GM18502 (cell line): ENCODE measurements around the gene THRA.

ENCODE experiments used
- ATAC-seq: cut with Tn5 transposase; IDR thresholded peaks from one replicate; pipeline ENCODE4 v1.9.1; 2021; ENCODE audit warnings: mild to moderate bottlenecking; ENCODE audit not compliant: unreplicated experiment, poor library complexity

The THRA gene

DNA sequence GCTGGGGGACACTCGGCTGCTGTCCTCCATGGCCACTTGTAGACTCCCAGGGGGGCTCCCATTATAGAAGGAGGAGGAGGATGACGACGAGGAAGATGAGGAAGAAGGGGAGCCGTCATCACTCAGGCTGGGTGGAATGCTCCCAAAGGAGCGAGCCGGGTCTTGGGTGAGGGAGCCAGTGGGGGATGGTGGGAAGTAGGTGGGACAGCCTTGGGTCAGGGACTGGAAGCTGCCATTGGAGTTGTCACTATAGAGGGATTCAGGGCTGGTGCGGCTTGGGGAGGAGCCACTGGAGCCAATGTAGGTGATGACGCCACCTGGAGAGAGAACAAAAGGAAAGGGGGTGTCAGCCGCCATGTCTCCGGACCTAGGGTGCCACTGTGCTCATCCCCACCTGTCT, 34.3 kb downstream of the THRA start:
- no peak for ATAC-seq

DNA sequence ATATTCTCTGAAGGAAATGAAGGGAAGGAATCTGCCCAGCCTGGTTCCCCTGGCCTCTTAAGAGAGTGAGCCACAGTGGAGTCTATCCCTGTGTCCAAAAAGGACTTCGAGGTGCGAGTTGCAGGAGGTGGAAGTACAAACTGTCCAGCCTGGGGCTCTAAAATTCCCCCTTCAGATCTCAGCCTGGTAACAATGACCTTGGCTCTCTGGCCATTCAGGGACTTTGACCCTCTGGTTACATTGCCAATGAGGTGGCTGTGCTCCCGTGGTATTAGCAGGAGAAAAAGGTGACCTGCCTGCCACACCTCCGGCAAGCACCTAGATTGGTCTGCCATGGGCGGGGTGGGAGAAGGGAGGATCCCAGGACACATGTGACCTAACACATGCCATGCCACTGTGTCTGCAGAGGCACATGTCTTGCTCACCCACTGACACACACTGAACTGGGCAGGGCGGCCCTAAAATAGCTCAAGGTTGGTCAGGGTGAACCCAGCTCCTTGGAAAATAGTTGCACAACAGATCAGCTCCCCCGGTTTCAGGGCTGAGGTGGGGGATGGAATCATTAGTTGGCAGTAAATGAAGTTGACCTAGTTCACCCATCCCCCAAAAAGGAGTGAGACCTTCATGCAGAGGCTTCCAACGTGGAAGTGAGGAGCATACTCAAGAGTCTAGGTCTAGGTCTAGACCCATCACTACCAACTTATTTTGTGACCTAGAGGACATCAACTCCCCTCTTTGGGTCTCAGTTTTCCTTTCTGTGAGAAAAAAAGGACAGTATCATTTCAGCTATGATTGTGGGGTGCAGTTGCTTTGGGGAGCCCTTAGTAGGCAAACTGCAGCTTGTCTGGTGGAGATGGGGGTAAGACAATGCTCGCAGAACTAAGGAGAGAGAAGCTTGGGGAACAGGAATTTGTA, 35.4 kb downstream of the THRA start:
- no peak for ATAC-seq

GRCh38 chr17:40098846-40099618, 36.3 kb downstream of the THRA start:
- peak; percentile 59 for ATAC-seq

DNA sequence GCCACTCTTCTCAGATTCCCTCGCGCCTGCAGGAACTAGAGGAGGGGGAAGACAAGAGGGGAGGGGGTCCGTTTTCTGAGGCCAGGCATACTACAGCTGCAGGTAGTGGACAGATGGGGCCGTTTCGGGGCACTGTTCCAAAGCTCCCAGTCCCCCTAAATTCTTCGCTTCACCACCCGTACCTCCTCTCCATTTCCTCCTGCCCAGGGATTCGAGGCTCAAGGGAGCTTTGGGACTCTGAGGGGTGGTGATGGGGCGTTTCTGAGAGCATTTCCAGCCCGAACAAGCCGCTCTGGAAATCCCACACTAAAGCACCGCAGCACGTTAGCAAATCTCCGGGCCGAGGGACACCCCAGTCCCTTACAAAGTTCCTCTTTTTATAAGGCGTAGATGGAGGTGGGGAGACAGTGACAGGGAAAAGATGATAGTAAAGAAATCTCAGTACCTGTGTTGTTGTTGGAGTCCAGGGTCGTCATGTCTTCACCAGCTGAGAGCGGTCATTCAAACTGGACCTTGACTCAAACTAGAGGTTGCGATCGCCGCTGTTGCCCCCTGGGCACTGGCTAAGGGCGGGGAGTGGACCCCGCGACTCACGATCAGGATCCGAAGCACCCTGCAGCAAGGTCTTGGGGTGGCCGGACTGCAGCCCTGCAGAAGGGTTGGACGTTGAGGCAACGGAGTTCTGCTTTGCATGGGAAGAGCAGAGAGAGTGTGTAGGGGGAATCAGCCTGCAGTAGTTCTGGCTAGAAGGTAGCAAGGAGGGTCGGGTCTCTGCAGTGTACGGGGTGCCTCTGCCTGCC, 37.1 kb downstream of the THRA start:
- ATAC-seq, result no peak

GRCh38 chr17:40100419-40100668, 37.6 kb downstream of the THRA start, which contains the start of gene NR1D1:
TSS of gene NR1D1 (minus strand) at chr17:40100589. CDS start at chr17:40100094, 495 bp downstream.
- ATAC-seq, result no peak

GRCh38 chr17:40100669-40101366, 38.1 kb downstream of the THRA start:
- peak; percentile 33 for ATAC-seq

DNA sequence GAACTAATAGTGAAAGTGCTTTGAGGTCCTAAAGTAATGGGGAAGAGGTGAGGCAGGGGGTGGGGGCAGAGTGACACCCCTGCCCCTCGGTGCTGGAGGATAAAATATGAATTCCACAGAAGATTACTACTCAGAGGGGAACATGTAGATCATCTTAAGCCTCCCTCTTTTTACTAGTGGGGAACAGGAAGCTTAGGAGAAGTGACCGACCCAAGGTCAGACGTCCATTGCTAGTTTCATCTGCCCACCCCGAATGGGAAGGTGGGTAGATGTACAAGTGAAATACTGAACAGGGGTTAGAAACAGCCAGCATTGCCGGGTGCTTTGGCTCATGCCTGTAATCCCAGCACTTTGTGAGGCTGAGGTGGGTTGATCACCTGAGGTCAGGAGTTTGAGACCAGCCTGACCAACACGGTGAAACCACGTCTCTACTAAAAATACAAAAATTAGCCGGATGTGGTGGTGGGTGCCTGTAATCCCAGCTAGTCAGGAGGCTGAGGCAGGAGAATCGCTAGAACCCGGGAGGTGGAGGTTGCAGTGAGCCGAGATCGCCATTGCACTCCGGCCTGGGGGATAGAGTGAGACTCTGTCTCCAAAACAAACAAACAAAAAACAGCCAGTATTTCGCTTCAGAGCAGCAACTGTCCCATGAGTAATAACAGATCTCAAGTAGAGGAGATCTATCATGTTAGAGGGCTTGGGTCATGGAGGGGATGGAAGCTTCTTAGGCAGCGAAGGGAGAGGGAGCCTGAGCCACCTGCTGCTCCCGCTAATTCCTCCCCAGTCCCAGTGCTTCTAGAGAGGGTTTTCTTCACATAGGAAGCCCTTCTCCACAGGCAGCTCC, 38.8 kb downstream of the THRA start:
- no peak for ATAC-seq

GRCh38 chr17:40103071-40103661, 40.4 kb downstream of the THRA start:
- ATAC-seq, result no peak

DNA sequence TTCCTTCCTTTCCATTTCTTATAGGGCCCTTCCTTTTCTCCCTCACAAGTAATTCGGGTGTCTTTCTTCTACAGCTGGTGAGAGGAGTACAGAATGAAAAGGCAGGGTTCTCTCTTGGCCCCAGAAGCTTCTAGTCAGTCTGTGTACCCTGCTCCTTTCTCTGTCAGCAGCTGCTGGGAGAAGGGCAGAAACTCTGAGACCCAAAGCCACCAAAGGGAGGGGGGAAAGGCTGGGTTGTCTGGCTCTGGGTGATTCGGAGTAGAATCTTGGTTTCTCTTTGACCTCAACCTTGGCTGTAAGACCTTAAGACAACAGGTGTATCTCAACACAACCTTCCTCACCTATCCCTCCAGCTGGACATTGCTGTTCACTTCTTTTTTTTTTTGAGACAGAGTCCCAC, 40.9 kb downstream of the THRA start:
- no peak for ATAC-seq

DNA sequence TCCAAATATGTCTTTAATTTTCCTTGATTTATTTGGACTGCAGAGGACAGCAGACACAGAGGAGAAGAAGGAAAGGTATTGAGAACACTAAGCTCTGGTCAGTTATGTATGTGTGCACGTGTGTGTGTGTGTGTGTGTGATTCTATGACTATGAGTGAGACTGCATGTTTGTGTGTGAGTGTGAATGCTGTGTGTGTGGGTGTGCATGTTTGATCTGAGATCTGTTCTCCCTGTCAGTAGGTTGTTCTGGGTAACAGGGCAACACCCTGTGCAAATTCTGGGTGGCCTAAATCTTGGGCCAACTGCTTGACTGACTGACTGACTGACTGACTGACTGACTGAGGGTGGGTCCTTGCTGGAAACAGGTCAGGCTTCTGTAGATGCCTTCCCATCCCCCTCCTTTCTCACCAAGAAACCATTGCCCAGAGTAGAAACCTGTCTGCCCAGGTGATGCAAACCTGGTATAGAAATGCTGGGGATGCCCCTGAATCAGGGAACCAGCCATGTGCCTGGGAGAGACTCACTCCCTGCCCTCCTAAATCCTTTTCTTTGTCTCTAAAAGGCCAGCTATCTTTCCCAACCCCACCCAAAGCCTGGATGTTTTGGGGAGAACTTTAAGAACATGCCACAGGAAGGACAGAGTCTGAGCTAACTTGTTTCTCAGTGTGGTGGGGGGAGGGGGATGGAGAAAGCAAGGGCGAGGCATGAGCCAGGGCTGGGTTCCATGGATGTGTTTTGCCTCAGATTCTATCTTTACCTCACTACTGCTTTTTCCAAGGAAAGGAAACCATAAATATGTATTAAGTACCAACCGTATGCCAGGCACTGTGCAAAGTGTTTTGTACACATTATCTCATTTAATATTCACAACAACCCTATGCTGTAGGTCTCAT, 42.1 kb downstream of the THRA start:
- no peak for ATAC-seq

GRCh38 chr17:40105861-40106759, 43.3 kb downstream of the THRA start:
- no peak for ATAC-seq

DNA sequence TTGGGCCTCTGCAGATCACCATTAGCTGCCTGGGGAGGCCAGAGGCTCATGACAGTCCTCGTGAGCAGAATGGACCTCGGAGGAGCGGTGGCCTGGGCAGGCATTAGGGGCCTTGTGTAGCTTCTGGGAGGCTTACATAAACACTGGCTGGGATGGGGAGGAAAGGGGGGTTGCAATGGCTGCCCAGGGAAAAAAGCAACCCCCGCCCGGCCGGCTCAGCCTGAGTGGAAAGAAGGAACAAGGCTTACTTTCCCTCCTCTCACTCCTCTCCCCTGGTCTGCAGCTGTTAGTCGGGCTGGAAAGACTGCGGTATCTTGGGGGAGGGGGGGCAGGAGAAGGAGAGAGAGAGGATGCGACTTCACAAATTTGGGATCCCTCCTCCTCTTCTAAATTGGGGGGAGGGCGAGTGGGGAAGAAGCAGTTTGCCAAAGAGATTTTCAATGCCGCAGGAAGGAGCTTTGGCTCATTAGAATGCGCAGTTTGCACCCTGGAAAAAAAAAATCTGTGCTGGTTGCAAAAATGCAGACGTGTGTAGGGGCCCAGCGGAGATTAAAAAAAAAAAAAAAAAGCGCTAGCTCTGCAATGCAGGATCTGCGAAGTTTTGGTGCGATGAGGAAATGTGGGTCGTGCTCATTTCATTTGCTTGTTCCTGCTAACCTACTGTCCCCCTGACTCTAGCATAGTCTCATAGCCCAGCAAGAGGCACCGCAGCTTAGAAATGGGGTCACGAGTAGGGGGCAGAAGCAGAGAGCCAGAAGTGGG, 44.2 kb downstream of the THRA start:
- ATAC-seq, result no peak

DNA sequence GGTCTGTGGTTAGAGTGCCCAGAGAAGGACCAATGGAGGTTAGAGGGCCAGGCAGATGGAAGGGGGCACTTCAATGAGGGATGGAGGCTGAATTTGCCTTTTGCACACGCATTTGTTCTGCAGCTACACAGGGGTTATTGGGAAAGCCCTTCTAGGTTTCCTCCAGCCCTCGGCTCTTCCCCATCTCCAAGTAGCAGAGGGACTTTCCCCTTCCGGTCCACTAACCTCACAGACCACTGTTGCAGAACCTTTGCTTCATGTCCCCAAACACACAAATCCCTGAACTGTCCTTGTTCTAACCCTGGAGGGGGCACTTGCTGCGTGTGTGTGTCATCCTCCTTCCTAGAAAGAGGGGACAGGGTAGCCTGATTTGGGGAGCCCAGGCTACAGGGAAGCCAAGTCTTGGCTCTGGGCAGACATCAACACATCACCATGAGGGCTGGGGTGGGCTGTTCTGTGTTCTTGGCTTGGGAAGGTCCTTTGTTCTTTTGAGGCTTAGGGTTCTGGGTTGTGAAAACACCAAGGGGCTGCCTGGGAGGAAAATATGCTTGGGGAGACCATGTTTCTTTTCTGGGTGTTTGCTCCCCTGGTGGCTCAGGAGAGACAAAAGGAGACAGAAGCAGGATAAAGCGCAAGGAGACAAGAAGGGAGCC, 44.9 kb downstream of the THRA start:
- ATAC-seq, result no peak

DNA sequence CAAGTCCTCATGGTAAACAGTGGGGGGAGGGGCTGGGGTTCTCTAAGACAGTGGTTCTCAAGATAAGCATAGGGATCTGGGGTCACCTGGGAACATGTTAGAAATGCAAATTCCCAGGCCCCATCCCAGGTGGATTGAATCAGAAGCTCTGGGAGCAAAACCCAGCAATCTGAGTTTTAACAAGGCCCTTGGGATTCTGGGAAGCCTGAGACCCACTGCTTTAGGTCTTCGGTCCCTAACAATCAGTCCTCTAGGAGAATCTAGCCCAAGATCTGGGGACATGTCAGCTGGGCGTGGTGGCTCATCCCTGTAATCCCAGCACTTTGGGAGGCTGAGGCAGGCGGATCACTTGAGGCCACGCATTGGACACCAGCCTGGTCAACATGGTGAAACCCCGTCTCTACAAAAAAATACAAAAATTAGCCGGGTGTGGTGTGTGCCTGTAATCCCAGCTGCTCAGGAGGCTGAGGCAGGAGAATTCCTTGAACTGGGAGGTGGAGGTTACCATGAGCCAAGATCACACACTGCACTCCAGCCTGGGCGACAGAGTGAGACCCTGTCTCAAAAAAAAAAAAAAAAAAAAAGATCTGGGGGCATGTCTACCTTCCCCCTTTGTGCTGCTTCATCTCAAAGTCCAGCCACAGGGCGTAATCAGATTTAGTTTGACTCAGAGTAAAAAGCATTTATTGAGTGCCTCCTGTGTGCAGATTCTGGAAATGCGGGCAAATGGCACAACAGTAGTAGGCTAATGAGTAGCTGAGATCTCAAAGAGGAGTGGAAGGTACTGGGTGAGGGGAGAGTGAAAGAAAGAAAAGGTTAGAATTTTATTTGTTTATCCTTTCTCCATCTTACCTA, 46.4 kb downstream of the THRA start:
- no peak for ATAC-seq
